ENCODE measurements around the gene POLR1A. TPM values are rescaled to one million over a fixed set of nuclear protein-coding genes. Genes with fewer than 3 reads are reported as not detected.
A peak's percentile ranks its signal among the peaks of the same experiment; 100 is the strongest.

The POLR1A gene
- total and polyA plus RNA-seq, 9 donors, result 4.7 to 43.9 (median 23.1) TPM

DNA sequence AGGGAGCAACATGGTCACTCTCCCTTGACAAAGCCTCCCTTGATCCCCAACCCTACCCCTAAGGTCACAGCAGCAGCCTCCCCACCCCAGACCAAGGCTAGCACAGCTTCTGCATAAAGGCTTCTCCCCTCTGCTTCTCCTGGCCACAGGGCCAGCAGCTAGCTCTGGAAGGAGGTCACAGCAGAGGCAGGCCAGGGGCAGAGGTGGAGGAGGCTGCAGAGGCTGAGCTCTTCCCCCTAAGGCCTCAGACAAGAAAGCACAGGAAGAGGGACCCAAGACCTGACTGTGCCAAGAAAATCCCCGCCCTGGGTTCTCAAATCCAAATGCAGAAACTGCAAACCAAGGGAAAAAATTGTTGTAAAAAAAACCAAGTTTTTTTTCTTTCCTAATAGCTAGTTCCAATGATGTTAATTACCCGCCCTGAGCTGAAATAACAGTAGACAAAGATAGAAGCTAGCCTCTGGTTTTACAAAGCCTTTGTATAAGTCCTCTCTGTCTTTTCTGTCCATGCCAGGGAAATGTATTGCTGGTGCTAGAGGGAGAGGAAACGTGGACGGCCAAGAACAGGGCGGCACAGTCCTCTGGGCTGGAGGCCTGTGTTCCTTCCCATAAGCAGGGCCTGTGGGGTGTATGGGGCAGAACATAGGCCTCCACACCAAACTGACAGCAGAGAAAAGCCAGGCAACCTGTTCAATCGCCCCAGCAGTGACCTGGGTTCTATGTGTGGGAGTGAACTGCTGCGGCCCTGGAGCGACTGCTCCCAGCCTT, 79.5 kb downstream of the POLR1A start:
- Histone ChIP-seq H3K36me3 (no peaks in the 10 kb centered on the region), H3K4me3 (no peak overlapping the region), H3K4me1 (ENCODE audit: insufficient read depth) (peaks cover 3% of the 10 kb centered on the region), H3K27me3 (no peaks in the 10 kb centered on the region), H3K9me3 (no peaks in the 10 kb centered on the region), H3K27ac (no peak overlapping the region)
- intact Hi-C loops (cut with DNase I), result no loop called here
- peak in 2 of 5 donors; percentile 14 to 31 for DNase-seq
- TF ChIP-seq, protein P1, sequence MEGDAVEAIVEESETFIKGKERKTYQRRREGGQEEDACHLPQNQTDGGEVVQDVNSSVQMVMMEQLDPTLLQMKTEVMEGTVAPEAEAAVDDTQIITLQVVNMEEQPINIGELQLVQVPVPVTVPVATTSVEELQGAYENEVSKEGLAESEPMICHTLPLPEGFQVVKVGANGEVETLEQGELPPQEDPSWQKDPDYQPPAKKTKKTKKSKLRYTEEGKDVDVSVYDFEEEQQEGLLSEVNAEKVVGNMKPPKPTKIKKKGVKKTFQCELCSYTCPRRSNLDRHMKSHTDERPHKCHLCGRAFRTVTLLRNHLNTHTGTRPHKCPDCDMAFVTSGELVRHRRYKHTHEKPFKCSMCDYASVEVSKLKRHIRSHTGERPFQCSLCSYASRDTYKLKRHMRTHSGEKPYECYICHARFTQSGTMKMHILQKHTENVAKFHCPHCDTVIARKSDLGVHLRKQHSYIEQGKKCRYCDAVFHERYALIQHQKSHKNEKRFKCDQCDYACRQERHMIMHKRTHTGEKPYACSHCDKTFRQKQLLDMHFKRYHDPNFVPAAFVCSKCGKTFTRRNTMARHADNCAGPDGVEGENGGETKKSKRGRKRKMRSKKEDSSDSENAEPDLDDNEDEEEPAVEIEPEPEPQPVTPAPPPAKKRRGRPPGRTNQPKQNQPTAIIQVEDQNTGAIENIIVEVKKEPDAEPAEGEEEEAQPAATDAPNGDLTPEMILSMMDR (IDR thresholded peaks at IDR 0.05), result no peak
- TF ChIP-seq POLR2A (IDR thresholded peaks at IDR 0.05), result no peak
- 61 to 75% (median 71%) methylated on average over 8 of the region's 8 CpGs for WGBS, 3 donors

DNA sequence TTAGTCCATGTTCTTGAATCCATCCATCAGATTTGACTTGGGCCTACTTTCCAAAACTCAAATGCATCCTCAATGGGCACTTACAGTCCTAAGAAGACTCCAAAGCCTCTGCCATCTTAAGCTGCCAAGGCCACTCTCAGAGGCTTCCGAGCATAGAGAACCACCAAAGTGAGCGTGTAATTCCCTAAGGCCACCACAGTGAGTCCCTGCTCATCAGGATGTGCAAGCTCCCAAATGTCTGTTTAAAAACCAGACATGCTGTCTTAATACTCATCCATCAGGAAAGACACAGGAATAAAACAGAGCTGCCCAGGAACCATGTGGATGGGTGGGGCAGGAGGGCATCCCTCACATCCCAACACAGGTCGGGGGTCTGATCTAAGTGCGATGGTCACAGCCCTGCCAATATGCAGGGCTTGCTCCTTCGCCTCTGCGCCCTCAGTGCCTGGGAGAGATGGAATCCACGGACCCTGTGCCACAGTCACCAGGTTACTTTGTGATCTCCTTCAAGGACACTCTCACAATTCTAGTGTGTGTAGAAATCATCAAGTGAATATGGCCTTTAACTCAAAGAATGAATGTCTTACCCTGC, 80.4 kb downstream of the POLR1A start:
- H3K9me3 ChIP-seq, result no peaks in the 10 kb centered on the region
- peak in 1 of 5 donors; percentile 22 for DNase-seq
- H3K36me3 ChIP-seq, result no peaks in the 10 kb centered on the region
- TF ChIP-seq EP300 (IDR thresholded peaks at IDR 0.05) (no peak), POLR2A (IDR thresholded peaks at IDR 0.05) (no peak)
- TF ChIP-seq, protein P1 (IDR thresholded peaks at IDR 0.05), result no peak
- no peak overlapping the region for H3K4me3 ChIP-seq
- H3K27me3 ChIP-seq, result no peaks in the 10 kb centered on the region
- no peak overlapping the region for H3K27ac ChIP-seq
- intact Hi-C loops (cut with DNase I), result no loop called here
- WGBS, 3 donors, result 93 to 96% (median 96%) methylated on average over 7 of the region's 7 CpGs
- H3K4me1 ChIP-seq (ENCODE audit: insufficient read depth), result peaks cover 6% of the 10 kb centered on the region

DNA sequence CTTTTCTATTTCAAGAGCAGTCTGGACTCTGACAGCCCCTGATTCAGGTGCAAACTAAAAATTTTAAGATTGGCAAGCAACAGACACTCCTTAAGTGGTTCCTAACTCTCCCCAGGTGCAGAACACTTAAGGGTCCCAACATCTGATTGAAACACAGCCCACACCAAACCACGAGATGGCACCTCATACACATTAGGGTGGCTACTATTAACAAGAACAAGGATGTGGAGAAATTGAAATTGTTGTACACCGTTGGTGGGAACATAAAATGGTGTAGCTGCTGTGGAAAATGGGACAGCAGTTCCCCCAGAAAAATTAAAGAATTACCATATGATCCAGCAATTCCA, 82.3 kb downstream of the POLR1A start:
- peaks cover 6% of the 10 kb centered on the region for H3K4me1 ChIP-seq (ENCODE audit: insufficient read depth)
- H3K36me3 ChIP-seq, result no peaks in the 10 kb centered on the region
- H3K9me3 ChIP-seq, result no peaks in the 10 kb centered on the region
- intact Hi-C loops (cut with DNase I), result no loop called here
- H3K27ac ChIP-seq, result no peak overlapping the region
- 87 to 90% (median 88%) methylated on average over 2 of the region's 2 CpGs for WGBS, 3 donors
- H3K27me3 ChIP-seq, result no peaks in the 10 kb centered on the region
- TF ChIP-seq POLR2A (IDR thresholded peaks at IDR 0.05) (no peak), EP300 (IDR thresholded peaks at IDR 0.05) (no peak)
- TF ChIP-seq, protein P1 (IDR thresholded peaks at IDR 0.05), result no peak
- DNase-seq, result no peak
- no peak overlapping the region for H3K4me3 ChIP-seq

DNA sequence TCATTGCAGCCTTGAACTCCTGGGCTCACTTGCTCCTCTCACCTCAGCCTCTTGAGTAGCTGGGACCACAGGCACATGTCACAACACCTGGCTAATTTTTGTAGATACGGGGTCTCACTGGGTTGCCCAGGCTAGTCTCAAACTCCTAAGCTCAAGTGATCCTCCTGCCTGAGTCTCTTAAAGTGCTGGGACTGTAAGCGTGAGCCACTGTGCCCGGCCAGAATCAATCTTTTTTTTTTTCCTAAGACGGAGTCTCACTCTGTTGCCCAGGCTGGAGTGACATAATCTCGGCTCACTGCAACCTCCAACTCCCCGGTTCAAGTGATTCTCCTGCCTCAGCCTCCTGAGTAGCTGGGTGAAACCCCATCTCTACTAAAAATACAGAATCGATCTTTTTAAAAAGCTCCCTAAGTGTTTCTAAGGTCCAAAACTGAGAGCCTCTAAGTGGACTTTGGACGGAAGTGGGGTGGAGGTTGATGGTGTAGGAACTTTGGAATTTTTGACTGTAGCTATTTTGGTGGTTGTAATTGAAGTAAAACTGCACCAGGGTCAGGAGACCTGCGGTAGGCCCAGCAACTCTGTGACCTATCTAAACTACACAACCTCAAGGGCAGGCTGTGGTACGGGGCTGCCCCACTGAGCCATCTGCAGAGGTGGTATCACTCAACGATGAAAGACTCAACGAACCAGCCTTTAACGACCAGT, 82.9 kb downstream of the POLR1A start:
- intact Hi-C loops (cut with DNase I), result no loop called here
- Histone ChIP-seq H3K36me3 (no peaks in the 10 kb centered on the region), H3K9me3 (no peaks in the 10 kb centered on the region), H3K27ac (no peak overlapping the region), H3K27me3 (no peaks in the 10 kb centered on the region), H3K4me3 (no peak overlapping the region), H3K4me1 (ENCODE audit: insufficient read depth) (peaks cover 6% of the 10 kb centered on the region)
- DNase-seq, result no peak
- 86 to 92% (median 88%) methylated on average over 13 of the region's 13 CpGs for WGBS, 3 donors
- TF ChIP-seq, protein P1 (IDR thresholded peaks at IDR 0.05), result no peak
- TF ChIP-seq EP300 (IDR thresholded peaks at IDR 0.05) (no peak), POLR2A (IDR thresholded peaks at IDR 0.05) (no peak)
